Measurements from ENCODE around the gene RILPL1.

The RILPL1 gene

GRCh38 chr12:123573870-123574269 is 40.4 kb upstream of the RILPL1 start:
- TF ChIP-seq SIN3A (IDR thresholded peaks at IDR 0.05; ENCODE audit: borderline replicate concordance, insufficient read depth, low read length): no peak
- no peak for TF ChIP-seq POLR2AphosphoS5 (IDR thresholded peaks at IDR 0.05; ENCODE audit: low read depth, low read length)
- TF ChIP-seq FOXP2 (optimal IDR thresholded peaks at IDR 0.05; ENCODE audit: borderline replicate concordance, extremely low read depth, extremely low read length, insufficient read depth): no peak
- TF ChIP-seq REST (IDR thresholded peaks at IDR 0.05; ENCODE audit: insufficient read depth in 1 of 2, low read depth in 2 of 2, low read length in 2 of 2): no peak
- TF ChIP-seq TAF1 (IDR thresholded peaks at IDR 0.05; ENCODE audit: borderline replicate concordance, insufficient read depth, low read length): no peak

- no peak for TF ChIP-seq REST (IDR thresholded peaks at IDR 0.05; ENCODE audit: insufficient read depth in 1 of 2, low read depth in 2 of 2, low read length in 2 of 2)
- no peak for TF ChIP-seq TAF1 (IDR thresholded peaks at IDR 0.05; ENCODE audit: borderline replicate concordance, insufficient read depth, low read length)
- TF ChIP-seq POLR2AphosphoS5 (IDR thresholded peaks at IDR 0.05; ENCODE audit: low read depth, low read length): no peak
- TF ChIP-seq SIN3A (IDR thresholded peaks at IDR 0.05; ENCODE audit: borderline replicate concordance, insufficient read depth, low read length): no peak
- TF ChIP-seq FOXP2 (optimal IDR thresholded peaks at IDR 0.05; ENCODE audit: borderline replicate concordance, extremely low read depth, extremely low read length, insufficient read depth): no peak
Measured at GRCh38 chr12:123572391-123572790, 38.9 kb upstream of the RILPL1 start.

DNA sequence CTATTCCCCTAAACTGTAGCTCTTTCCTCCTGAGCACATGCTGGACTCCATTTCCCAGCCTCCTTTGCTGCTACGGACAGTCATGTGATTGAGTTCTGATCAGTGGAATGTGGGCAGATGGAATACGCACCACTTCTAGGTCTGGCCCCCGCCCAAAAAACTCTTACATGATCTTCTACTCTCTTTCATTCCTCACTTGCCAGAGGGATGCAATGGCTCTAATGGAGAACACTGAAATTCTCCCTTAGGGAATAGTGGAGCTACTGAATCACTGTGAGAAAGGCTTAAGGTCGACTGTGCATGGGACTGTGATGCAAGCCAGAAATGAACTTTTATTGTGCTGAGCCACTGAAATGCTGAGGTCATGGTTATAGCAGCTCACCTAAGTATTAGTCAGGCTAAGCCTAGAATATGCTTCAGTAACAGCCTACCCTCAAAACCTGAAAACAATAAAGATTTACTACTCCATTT is 37.9 kb upstream of the RILPL1 start:
- TF ChIP-seq FOXP2 (optimal IDR thresholded peaks at IDR 0.05; ENCODE audit: borderline replicate concordance, extremely low read depth, extremely low read length, insufficient read depth) (no peak), REST (IDR thresholded peaks at IDR 0.05; ENCODE audit: insufficient read depth in 1 of 2, low read depth in 2 of 2, low read length in 2 of 2) (no peak), POLR2AphosphoS5 (IDR thresholded peaks at IDR 0.05; ENCODE audit: low read depth, low read length) (no peak), TAF1 (IDR thresholded peaks at IDR 0.05; ENCODE audit: borderline replicate concordance, insufficient read depth, low read length) (no peak), SIN3A (IDR thresholded peaks at IDR 0.05; ENCODE audit: borderline replicate concordance, insufficient read depth, low read length) (no peak)

GRCh38 chr12:123559468-123559867 is 25.9 kb upstream of the RILPL1 start:
- TF ChIP-seq SIN3A (IDR thresholded peaks at IDR 0.05; ENCODE audit: borderline replicate concordance, insufficient read depth, low read length) (no peak), REST (IDR thresholded peaks at IDR 0.05; ENCODE audit: insufficient read depth in 1 of 2, low read depth in 2 of 2, low read length in 2 of 2) (no peak), TAF1 (IDR thresholded peaks at IDR 0.05; ENCODE audit: borderline replicate concordance, insufficient read depth, low read length) (no peak), FOXP2 (optimal IDR thresholded peaks at IDR 0.05; ENCODE audit: borderline replicate concordance, extremely low read depth, extremely low read length, insufficient read depth) (no peak), POLR2AphosphoS5 (IDR thresholded peaks at IDR 0.05; ENCODE audit: low read depth, low read length) (no peak)

DNA sequence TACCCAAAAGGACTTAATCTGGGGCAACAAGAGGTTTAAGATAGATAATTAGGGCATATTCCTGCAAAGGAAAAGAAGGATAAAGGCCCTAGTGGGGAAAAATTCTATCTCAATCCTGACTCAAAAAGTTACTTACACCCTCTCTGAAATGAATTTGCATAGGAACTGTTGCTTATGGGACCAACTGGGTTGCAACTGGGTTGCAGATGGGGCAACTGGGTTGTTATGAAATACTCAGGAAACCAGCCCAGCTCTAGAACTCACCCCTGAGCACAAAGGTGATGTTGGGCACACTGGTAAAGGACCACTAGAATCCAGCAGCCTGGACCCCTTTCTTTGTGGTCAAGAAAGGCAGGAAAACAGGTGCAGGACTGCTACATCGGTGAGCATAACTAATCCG is 17.2 kb upstream of the RILPL1 start:
- TF ChIP-seq FOXP2 (optimal IDR thresholded peaks at IDR 0.05; ENCODE audit: borderline replicate concordance, extremely low read depth, extremely low read length, insufficient read depth): no peak
- no peak for TF ChIP-seq SIN3A (IDR thresholded peaks at IDR 0.05; ENCODE audit: borderline replicate concordance, insufficient read depth, low read length)
- TF ChIP-seq REST (IDR thresholded peaks at IDR 0.05; ENCODE audit: insufficient read depth in 1 of 2, low read depth in 2 of 2, low read length in 2 of 2): no peak
- TF ChIP-seq TAF1 (IDR thresholded peaks at IDR 0.05; ENCODE audit: borderline replicate concordance, insufficient read depth, low read length): no peak
- TF ChIP-seq POLR2AphosphoS5 (IDR thresholded peaks at IDR 0.05; ENCODE audit: low read depth, low read length): no peak
